Chondrocyte (in vitro differentiated cells): Measurements from ENCODE around the gene KCNQ1. TPM values are rescaled to one million over a fixed set of nuclear protein-coding genes. Genes with fewer than 3 reads are reported as not detected.
A peak's percentile ranks its signal among the peaks of the same experiment; 100 is the strongest.

Experiments used
- DNase-seq: peaks from one replicate; pipeline ENCODE4 v3.0.0; 2021; ENCODE audit warnings: mixed read lengths, low spot score
- H3K27ac Mint-ChIP-seq: one replicate; pipeline ENCODE4 v1.8.0; 2021; ENCODE audit warnings: mild to moderate bottlenecking, moderate library complexity, mixed read lengths; ENCODE audit not compliant: unreplicated experiment
- H3K27me3 Mint-ChIP-seq: 2 replicates; pipeline ENCODE4 v1.8.0; 2021; ENCODE audit warnings: low read depth, mixed read lengths
- H3K36me3 Mint-ChIP-seq: 2 replicates; pipeline ENCODE4 v1.8.0; 2021; ENCODE audit warnings: low read depth, mixed read lengths
- H3K4me1 Mint-ChIP-seq: 2 replicates; pipeline ENCODE4 v1.8.0; 2021; ENCODE audit warnings: low read depth, mild to moderate bottlenecking, mixed read lengths
- H3K4me3 Mint-ChIP-seq: one replicate; pipeline ENCODE4 v1.8.0; 2021; ENCODE audit warnings: mild to moderate bottlenecking, moderate library complexity, mixed read lengths; ENCODE audit not compliant: unreplicated experiment
- H3K9me3 Mint-ChIP-seq: 2 replicates; pipeline ENCODE4 v1.8.0; 2021; ENCODE audit warnings: low read depth, mixed read lengths
- CTCF ChIP-seq: fragments of 200-600 bp; sonication (generic); IDR thresholded peaks from 2 replicates; pipeline ENCODE4 v1.5.0; 2021; ENCODE audit warnings: antibody characterized with exemption, mild to moderate bottlenecking, moderate library complexity
- total RNA-seq: library from RNA; stranded (reverse); gene quantifications from 3 replicates; pipeline ENCODE4 v1.2.1, GENCODE V29; 2021

Gene KCNQ1
- total RNA-seq, 1 donor from 2014 or later: not detected

- Mint-ChIP-seq H3K4me1 (peaks cover 30% of the 10 kb centered on the region), H3K9me3 (no peaks in the 10 kb centered on the region), H3K27me3 (no peaks in the 10 kb centered on the region), H3K27ac (no peak overlapping the region), H3K36me3 (peaks cover 3% of the 10 kb centered on the region), H3K4me3 (no peak overlapping the region)
- no peak for DNase-seq
- no peak for TF ChIP-seq CTCF
Measured at GRCh38 chr11:2673250-2673610, 228.4 kb downstream of the KCNQ1 start.

GRCh38 chr11:2673871-2674471 lies 229.2 kb downstream of the KCNQ1 start:
- H3K36me3 Mint-ChIP-seq: no peaks in the 10 kb centered on the region
- H3K27ac Mint-ChIP-seq: no peak overlapping the region
- DNase-seq: peak; percentile 46
- H3K4me3 Mint-ChIP-seq: no peak overlapping the region
- H3K27me3 Mint-ChIP-seq: no peaks in the 10 kb centered on the region
- H3K4me1 Mint-ChIP-seq: peaks cover 30% of the 10 kb centered on the region
- no peaks in the 10 kb centered on the region for H3K9me3 Mint-ChIP-seq
- TF ChIP-seq CTCF: no peak

DNA sequence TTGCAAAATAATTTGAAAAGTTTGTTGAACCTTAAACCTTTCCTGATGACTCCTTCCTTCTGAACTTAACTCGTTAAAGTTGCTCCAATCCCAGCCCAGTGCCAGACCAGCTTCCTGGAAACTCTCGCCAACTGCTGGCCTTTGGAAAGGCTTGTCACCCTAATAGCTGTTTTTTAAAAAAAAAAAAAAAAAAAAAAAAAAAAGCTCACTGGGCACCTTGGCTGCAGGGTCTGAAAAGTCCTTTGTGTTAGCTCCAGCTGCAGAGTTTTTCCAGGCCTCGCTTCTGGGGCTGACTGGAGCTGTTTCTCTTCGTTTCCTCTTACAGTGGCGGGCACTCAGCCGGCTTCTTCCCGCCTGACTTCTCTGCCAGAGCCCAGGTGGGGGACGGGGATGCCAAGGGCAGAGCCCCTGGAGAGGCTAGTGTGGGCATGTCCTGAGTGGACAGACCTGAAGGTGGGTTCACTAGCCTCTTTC lies 229.9 kb downstream of the KCNQ1 start:
- no peaks in the 10 kb centered on the region for H3K36me3 Mint-ChIP-seq
- no peaks in the 10 kb centered on the region for H3K27me3 Mint-ChIP-seq
- peak; percentile 68 for DNase-seq
- no peaks in the 10 kb centered on the region for H3K9me3 Mint-ChIP-seq
- no peak for TF ChIP-seq CTCF
- H3K27ac Mint-ChIP-seq: peak overlapping the region; percentile 32
- H3K4me3 Mint-ChIP-seq: no peak overlapping the region
- H3K4me1 Mint-ChIP-seq: peaks cover 30% of the 10 kb centered on the region

DNA sequence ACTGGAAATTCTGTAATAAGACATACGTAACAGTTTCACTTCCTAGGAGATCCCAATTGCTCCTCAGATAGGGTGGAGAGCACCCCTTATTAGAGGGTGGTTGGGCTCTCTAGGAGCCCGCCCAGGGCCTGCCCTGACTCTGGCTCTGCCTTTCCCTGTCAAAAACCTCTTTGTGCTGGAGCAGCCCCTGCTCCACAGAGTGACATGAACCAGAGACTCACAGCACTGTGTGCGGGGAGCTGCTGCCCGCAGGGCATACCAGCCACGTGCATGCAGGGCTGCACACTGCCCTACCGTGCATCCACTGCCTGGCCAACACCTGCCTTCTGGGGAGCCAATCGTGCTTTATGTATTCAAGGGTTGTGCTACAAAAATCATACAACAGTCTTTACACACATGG lies 230.7 kb downstream of the KCNQ1 start:
- no peak overlapping the region for H3K27ac Mint-ChIP-seq
- no peak overlapping the region for H3K4me3 Mint-ChIP-seq
- TF ChIP-seq CTCF: no peak
- H3K27me3 Mint-ChIP-seq: no peaks in the 10 kb centered on the region
- no peaks in the 10 kb centered on the region for H3K36me3 Mint-ChIP-seq
- DNase-seq: peak; percentile 38
- no peaks in the 10 kb centered on the region for H3K9me3 Mint-ChIP-seq
- H3K4me1 Mint-ChIP-seq: peaks cover 30% of the 10 kb centered on the region

GRCh38 chr11:2677127-2677526 lies 232.3 kb downstream of the KCNQ1 start:
- Mint-ChIP-seq H3K9me3 (no peaks in the 10 kb centered on the region), H3K36me3 (no peaks in the 10 kb centered on the region), H3K27me3 (no peaks in the 10 kb centered on the region), H3K4me3 (no peak overlapping the region), H3K4me1 (peaks cover 30% of the 10 kb centered on the region), H3K27ac (no peak overlapping the region)
- no peak for TF ChIP-seq CTCF
- no peak for DNase-seq
